ENCODE measurements around the gene PSME2. TPM values are rescaled to one million over a fixed set of nuclear protein-coding genes. Genes with fewer than 3 reads are reported as not detected.

PSME2 gene
- total RNA-seq, 1 experiment from 2014 or later: 191 TPM

DNA sequence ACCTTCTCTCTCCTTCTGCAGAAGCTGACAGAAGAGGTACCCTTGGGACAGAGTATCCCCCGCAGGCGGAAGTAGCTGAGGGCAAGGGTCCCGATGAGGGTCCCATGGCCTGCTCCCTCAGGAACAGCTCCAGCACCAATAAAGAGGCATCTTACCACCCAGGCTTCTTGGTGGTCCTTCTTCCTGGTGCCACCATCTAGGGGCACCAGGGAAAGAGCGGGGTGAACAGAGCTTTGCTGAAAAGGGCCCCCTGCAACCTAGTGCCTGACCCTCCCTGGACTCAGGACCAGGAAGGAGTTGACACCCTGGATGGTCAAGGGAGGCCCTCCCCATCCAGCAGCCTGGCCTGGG, 14.1 kb upstream of the PSME2 start:
- in situ Hi-C loops (cut with HindIII; ENCODE audit: low pct_unique_long_range_greater_than_20kb, low sequenced_read_pairs): no loop called here

DNA sequence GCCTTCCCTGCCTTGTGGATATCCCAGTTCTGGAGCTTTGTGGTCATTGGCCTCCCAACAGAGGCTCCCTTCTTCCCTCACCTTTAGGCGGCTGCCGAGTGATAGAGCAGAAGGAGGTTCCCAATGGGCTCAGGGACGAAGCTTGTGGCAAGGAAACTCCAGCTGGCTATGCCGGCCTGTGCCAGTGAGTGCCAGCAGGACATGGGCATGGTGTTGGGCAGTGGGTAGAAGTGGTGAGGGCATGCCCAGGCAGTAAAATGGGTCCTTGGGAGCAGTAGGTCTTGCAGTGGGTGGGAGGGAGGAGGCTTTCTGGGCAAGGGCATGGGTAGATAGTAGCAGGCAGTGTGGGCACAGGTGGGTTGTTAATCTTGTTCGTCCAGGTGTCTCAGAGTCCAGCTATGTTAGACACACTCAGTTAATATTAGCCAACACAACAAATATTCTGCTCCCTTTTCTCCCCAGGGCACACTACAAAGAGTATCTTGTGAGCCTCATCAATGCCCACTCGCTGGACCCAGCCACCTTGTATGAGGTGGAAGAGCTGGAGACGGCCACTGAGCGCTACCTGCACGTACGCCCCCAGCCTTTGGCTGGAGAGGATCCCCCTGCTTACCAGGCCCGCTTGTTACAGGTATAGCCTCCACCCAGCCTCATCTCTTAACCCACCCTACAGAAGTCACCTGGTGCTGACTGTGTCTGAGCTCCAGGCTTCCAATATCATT, 13.5 kb upstream of the PSME2 start:
- in situ Hi-C loops (cut with HindIII; ENCODE audit: low pct_unique_long_range_greater_than_20kb, low sequenced_read_pairs): no loop called here
- no peak for DNase-seq (ENCODE audit: low read depth)

More for the DNA sequence above, 14.1 kb upstream of the PSME2 start:
- DNase-seq (ENCODE audit: low read depth): no peak

DNA sequence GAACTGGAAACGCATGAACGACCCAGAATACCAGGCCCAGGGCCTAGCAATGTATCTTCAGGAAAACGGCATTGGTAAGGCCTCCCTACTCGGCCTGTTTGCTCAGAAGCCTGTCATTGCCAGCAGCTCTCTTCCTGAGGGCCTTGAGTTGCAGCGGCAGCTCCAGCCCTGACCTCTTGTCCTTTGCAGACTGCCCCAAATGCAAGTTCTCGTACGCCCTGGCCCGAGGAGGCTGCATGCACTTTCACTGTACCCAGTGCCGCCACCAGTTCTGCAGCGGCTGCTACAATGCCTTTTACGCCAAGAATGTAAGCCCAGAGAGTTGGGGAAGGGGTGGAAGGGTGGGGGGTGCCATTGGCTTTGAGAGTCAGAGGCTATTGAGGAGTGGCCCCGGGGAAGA, 10.9 kb upstream of the PSME2 start:
- no peak for DNase-seq (ENCODE audit: low read depth)
- in situ Hi-C loops (cut with HindIII; ENCODE audit: low pct_unique_long_range_greater_than_20kb, low sequenced_read_pairs): no loop called here

DNA sequence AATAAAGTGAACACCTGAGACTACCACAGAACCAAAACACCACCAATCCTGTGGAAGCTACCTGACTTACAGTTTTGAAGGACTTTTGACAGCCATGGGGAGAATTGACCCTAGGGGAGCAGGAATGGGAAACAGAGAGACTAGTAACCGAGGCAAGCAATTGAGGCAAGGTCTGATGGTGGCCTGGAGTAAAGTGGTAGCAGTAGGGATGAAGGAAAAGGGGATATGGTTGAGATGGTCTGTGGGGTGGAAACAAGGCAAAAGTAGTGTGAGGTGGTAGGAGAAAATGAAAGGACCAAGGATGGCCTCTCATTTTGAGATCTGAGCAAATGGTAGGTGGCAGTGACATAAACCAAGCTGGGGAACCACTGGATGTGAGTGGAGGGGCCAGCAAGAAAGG, 10.4 kb upstream of the PSME2 start:
- no peak for DNase-seq (ENCODE audit: low read depth)
- in situ Hi-C loops (cut with HindIII; ENCODE audit: low pct_unique_long_range_greater_than_20kb, low sequenced_read_pairs): no loop called here

DNA sequence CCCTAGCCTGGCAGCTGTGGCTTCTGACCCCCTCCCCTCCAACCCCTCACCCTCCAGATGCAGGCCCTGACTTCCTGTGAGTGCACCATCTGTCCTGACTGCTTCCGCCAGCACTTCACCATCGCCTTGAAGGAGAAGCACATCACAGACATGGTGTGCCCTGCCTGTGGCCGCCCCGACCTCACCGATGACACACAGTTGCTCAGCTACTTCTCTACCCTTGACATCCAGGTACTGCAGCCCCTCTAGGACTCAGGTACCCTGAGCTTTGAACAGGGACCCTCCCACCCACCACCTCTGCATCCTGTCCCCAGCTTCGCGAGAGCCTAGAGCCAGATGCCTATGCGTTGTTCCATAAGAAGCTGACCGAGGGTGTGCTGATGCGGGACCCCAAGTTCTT, 8.7 kb upstream of the PSME2 start:
- in situ Hi-C loops (cut with HindIII; ENCODE audit: low pct_unique_long_range_greater_than_20kb, low sequenced_read_pairs): no loop called here
- no peak for DNase-seq (ENCODE audit: low read depth)

DNA sequence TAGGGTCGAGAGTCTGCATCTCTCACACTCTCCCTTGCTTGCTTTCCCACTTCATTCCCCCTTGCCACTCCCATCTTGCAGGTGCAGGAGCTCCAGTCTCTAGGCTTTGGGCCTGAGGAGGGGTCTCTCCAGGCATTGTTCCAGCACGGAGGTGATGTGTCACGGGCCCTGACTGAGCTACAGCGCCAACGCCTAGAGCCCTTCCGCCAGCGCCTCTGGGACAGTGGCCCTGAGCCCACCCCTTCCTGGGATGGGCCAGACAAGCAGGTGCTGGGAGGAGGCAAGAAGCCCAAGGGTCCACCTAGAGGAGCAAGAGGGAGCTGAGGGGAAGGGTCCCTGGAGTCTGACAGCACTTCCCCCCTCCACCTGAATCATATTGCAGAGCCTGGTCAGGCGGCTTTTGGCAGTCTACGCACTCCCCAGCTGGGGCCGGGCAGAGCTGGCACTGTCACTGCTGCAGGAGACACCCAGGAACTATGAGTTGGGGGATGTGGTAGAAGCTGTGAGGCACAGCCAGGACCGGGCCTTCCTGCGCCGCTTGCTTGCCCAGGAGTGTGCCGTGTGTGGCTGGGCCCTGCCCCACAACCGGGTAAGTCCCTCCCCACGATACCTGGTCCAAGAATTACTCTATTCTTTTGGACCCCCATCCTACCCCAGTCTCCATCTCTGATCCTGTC, 5.1 kb upstream of the PSME2 start:
- in situ Hi-C loops (cut with HindIII; ENCODE audit: low pct_unique_long_range_greater_than_20kb, low sequenced_read_pairs): no loop called here
- DNase-seq (ENCODE audit: low read depth): no peak

DNA sequence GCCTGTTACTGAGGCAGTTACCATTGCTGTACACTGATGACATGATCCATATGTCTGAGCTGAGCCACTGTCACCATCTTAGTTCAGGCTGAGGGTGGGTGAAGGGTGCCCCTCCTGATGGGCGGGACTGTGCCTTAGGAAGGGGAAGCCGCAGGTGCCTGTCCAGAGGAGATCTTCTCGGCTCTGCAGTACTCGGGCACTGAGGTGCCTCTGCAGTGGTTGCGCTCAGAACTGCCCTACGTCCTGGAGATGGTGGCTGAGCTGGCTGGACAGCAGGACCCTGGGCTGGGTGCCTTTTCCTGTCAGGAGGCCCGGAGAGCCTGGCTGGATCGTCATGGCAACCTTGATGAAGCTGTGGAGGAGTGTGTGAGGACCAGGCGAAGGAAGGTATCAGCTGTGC, 4.6 kb upstream of the PSME2 start:
- no peak for DNase-seq (ENCODE audit: low read depth)
- in situ Hi-C loops (cut with HindIII; ENCODE audit: low pct_unique_long_range_greater_than_20kb, low sequenced_read_pairs): no loop called here

DNA sequence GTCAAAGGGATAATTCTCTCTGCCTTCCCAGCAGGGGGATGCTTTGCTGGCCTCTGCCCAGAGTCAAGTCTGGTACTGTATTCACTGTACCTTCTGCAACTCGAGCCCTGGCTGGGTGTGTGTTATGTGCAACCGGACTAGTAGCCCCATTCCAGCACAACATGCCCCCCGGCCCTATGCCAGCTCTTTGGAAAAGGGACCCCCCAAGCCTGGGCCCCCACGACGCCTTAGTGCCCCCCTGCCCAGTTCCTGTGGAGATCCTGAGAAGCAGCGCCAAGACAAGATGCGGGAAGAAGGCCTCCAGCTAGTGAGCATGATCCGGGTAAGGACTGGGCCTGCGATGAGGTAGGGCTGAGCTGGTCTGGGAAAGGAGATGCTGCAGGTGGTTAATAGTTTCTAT, 4.2 kb upstream of the PSME2 start:
- no peak for DNase-seq (ENCODE audit: low read depth)
- in situ Hi-C loops (cut with HindIII; ENCODE audit: low pct_unique_long_range_greater_than_20kb, low sequenced_read_pairs): no loop called here

DNA sequence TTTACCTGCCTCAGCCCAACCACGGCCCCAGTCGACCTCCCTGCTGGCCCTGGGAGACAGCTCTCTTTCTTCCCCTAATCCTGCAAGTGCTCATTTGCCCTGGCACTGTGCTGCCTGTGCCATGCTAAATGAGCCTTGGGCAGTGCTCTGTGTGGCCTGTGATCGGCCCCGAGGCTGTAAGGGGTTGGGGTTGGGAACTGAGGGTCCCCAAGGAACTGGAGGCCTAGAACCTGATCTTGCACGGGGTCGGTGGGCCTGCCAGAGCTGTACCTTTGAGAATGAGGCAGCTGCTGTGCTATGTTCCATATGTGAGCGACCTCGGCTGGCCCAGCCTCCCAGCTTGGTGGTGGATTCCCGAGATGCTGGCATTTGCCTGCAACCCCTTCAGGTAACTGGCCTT, 3.7 kb upstream of the PSME2 start:
- in situ Hi-C loops (cut with HindIII; ENCODE audit: low pct_unique_long_range_greater_than_20kb, low sequenced_read_pairs): no loop called here
- no peak for DNase-seq (ENCODE audit: low read depth)

DNA sequence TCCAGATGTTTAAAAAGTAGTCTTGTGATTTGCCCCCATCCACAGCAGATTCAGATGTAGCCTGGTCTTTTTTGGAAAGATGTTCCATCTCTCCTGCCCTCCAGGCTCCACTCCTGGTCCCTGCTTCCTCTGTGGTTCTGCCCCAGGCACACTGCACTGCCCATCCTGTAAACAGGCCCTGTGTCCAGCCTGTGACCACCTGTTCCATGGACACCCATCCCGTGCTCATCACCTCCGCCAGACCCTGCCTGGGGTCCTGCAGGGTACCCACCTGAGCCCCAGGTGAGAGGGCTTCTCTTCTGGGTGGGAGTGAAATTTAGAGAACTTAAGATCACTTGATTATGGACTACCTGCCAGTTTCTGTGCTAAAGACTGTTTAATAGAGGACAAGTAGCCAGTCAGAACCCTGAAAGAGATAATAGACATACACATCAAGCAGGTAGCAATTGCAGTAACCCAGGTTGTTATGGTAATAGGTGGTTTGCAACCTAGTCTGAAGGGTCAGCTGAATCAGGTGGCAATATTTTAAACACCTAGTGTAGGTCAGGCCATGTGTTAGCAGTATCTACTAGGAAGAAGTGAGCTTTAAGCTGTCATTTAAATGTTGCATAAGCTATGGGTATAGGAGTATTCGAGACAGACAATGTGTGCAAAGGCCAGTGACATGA, 3.0 kb upstream of the PSME2 start:
- in situ Hi-C loops (cut with HindIII; ENCODE audit: low pct_unique_long_range_greater_than_20kb, low sequenced_read_pairs): no loop called here
- no peak for DNase-seq (ENCODE audit: low read depth)

DNA sequence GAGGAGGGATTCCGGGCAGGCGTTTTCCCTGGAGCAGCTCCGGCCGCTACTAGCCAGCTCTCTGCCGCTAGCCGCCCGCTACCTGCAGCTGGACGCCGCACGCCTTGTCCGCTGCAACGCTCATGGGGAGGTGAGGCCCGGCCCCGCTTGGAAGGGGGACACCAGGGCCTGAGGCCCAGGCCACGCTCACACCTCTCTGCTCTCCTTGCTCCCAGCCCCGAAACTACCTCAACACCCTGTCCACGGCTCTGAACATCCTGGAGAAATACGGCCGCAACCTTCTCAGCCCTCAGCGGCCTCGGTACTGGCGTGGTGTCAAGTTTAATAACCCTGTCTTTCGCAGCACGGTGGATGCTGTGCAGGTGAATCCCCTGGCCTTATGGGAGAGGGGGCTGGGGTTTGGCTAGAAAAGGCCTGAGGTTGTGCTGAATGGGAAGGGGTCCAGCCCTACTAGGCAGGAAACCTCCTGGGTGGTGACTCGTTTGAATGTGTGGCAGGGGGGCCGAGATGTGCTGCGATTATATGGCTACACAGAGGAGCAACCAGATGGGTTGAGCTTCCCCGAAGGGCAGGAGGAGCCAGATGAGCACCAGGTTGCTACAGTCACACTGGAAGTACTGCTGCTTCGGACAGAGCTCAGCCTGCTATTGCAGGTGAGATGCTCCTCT, 1.5 kb upstream of the PSME2 start:
- in situ Hi-C loops (cut with HindIII; ENCODE audit: low pct_unique_long_range_greater_than_20kb, low sequenced_read_pairs): no loop called here
- no peak for DNase-seq (ENCODE audit: low read depth)

DNA sequence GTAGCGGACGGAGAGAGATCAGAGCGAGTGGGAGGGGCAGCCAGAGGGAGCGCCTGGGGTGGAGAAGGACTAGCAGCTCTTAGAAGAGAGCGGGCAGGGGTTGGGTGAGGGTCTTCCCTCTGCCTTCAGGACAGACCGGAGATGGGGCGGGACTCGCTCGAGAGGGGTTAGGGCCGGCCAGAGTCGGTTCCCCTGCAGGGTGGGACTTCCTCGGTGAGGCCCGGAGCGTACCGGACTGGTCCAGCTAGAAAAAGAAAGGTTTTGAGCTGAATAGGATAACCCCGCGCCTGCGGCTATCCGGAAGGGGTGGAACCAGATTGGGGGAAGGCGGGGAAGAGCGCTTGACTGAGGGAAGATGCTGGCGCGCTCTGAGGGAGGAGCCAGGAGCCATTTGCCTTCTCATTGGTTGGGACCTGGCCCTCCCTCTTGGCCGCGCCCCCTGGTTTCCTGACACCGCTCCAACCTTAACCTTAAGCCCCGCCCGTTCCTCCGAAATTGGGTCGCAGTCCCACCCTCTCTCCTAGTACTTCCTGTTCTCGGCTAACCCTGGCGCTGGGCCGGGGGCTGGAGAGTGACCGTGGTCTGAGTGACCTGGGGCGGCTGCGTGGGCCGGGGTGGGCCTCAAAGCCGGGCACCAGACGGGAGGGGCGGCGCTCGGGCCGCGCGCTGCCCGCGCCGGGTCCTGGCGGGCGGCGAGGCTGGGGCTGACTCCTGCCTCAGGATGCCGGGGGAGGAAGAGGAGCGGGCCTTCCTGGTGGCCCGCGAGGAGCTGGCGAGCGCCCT, 759 bp upstream of the PSME2 start, which contains the start of gene RNF31:
RNF31 (plus strand) TSS at position 521 of the 783 bp plus-strand sequence; CDS start at position 722, 201 bp downstream.
- DNase-seq (ENCODE audit: low read depth): peak; percentile 94
- in situ Hi-C loops (cut with HindIII; ENCODE audit: low pct_unique_long_range_greater_than_20kb, low sequenced_read_pairs): no loop called here

DNA sequence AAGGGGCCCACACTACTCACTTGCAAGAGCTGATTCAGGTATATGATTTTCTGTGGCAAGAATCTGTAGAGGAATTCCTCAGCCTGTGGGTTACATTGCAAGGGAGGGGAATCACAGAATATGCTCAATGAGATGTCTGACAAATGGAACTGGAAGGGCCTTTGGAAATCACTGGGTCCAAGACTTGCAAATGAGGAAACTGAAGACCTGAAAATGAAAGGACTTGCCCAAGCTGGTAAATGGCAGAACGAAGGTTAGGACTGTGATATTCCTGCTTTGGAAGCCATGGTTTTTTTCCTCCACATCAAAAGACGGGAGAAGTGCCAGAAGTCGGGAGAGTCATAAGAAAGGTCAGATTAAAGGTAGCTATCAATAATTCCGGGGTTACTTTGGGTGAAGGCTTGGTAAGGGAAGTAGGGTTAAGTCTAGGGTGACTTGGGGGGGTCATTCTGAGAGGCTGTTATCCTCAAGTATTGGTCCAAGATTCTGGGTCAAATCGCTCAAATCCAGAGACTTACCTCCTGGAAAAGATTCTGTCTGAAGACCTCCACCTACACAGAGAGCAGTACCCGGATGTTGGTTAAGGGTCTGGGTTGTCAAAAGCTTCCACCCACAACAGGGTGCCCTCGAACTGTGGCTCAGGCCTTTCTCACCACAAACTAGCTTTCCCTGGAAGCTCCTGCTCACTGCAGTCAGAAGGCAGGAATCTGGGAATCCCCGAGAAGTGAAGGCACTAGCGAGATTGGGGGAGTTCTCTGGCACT, 539 bp downstream of the PSME2 start:
- in situ Hi-C loops (cut with HindIII; ENCODE audit: low pct_unique_long_range_greater_than_20kb, low sequenced_read_pairs): no loop called here
- DNase-seq (ENCODE audit: low read depth): peak; percentile 60

DNA sequence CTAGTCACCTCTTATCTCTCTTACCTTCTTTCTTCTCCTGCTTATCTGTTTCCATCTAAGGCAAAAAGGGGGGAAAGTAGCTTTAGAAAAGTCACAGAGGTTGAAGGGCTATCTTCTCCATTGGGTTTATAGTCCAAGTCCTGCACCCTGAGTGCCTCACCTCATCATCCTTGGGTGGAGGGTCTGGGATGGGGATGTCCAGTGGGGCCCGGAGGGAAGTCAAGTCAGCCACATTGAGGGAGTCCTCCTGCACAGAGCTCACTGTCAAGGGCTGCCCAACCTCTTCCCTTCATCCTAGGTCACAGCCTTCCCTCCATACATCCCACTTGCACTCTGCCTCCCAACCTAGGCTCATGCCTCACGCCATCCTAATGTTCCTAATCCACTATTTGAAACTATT, 1.2 kb downstream of the PSME2 start:
- no peak for DNase-seq (ENCODE audit: low read depth)
- in situ Hi-C loops (cut with HindIII; ENCODE audit: low pct_unique_long_range_greater_than_20kb, low sequenced_read_pairs): no loop called here

DNA sequence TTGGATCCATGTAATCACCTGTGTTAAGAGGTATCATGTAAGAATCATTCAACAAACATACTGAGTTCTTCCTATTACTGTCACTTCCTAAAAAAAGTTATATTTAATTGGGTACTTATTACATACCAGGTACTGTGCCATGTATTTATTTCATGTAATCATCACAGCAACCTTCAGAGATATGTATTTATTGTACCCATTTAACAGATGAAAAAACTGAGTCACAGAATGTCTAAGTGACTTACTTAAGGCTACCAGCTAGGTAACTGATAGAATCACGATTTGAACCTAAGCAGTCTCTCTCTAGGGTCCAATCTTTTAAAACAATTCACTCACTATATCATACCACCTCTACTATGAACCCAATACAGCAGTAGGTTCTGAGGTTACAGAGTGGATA, 2.0 kb downstream of the PSME2 start:
- in situ Hi-C loops (cut with HindIII; ENCODE audit: low pct_unique_long_range_greater_than_20kb, low sequenced_read_pairs): no loop called here
- no peak for DNase-seq (ENCODE audit: low read depth)

DNA sequence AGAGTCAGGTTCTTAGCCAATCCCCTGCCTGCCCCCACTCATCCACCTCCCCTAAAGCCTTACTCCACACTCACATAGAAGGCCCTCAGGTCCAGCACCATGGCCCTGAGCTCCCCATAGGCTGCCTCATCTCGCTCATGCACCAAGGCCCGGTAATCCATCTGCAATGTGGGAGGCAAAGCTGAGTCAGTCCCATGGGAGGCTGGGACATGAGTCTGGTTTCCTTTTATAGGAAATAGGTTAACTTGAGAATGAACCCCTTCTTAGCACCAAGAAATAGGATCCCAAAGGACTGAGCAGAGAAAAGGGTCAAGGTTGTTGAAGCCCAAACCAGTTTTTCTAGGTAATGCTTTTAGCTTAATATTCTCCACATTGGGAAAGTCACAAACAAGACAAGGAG, 2.9 kb downstream of the PSME2 start:
- DNase-seq (ENCODE audit: low read depth): no peak
- in situ Hi-C loops (cut with HindIII; ENCODE audit: low pct_unique_long_range_greater_than_20kb, low sequenced_read_pairs): no loop called here

DNA sequence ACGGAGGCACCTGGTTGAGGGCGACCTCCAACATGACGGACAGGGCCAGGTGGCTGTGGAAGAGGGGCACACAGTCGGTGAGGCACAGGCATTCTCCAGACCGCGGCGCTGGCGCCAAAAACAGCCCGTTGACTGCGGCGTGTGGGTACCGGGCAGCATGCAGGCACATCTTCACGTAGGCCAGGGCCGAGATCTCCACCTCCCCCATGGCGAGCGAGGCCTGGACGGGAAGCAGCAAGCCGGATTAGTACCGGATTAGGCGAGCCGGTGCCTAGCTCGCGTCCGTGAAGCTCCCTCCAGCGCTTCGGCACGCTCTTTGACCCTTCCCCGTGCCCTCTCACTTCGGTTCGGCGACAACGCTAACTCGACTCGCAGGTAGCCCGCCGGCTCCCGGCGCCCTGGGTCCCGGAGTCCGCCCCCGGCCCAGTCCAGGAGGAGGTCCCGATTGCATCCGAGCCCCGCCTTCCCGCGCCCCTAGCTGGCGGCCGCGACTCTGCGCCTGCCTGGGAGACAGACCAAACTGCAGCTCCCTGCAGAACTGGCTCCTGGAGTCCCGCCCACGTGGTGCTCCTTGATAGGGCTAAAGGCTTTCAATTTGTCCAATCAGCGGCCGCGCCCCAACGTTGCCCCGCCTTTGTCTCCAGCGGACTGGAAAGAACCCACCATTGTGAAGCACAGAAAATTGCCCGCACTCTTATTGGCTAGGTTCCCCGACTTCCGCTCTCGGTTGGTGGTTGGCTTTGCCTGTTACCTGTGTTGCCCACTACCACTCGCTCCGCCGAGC, 5.1 kb downstream of the PSME2 start, which contains the start of gene EMC9:
EMC9 (minus strand) TSS at position 495 of the 784 bp plus-strand sequence; CDS start at position 208, 287 bp downstream.
- in situ Hi-C loops (cut with HindIII; ENCODE audit: low pct_unique_long_range_greater_than_20kb, low sequenced_read_pairs): no loop called here
- DNase-seq (ENCODE audit: low read depth): peak; percentile 97
